MM.1S (cell line): Measurements from ENCODE around the gene TMEM233.

Experiments
- EZH2 ChIP-seq: fragments of 300-600 bp; sonication (generic); optimal IDR thresholded peaks from 2 replicates; pipeline ENCODE3; 2017; ENCODE audit warnings: low read depth, mild to moderate bottlenecking, antibody characterized with exemption, low read length, mixed read lengths
- TF ChIP-seq, protein P1 (sequence below): fragments of 300-600 bp; sonication (generic); IDR thresholded peaks from 2 replicates; pipeline ENCODE4 v1.5.1; 2016; ENCODE audit warnings: antibody characterized with exemption, low read length, mixed read lengths

DNA sequence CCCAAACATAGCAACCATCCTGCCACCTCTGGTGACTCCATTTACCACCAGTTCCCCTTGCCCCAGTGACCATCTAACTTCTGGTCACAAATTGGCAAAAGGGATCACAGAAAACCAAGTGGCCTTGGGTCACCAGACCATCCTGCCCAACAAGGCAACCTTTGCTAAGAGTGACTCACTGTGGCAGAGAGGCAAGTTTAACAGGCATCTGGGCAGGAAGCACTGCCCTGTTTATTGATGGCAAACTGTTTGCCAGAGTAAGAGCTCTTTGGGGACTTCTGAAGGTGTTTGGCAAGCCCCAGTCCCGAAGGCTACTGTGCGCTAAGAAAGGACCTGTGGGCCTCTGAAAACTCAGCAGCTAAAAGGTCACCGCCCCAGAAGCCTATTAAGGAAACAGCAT is 28.2 kb upstream of the TMEM233 start:
- no peak for TF ChIP-seq EZH2
- TF ChIP-seq, protein P1, sequence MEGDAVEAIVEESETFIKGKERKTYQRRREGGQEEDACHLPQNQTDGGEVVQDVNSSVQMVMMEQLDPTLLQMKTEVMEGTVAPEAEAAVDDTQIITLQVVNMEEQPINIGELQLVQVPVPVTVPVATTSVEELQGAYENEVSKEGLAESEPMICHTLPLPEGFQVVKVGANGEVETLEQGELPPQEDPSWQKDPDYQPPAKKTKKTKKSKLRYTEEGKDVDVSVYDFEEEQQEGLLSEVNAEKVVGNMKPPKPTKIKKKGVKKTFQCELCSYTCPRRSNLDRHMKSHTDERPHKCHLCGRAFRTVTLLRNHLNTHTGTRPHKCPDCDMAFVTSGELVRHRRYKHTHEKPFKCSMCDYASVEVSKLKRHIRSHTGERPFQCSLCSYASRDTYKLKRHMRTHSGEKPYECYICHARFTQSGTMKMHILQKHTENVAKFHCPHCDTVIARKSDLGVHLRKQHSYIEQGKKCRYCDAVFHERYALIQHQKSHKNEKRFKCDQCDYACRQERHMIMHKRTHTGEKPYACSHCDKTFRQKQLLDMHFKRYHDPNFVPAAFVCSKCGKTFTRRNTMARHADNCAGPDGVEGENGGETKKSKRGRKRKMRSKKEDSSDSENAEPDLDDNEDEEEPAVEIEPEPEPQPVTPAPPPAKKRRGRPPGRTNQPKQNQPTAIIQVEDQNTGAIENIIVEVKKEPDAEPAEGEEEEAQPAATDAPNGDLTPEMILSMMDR, result no peak
